Measurements from ENCODE around the gene ELK4.
A peak's percentile ranks its signal among the peaks of the same experiment; 100 is the strongest.

ELK4 gene

DNA sequence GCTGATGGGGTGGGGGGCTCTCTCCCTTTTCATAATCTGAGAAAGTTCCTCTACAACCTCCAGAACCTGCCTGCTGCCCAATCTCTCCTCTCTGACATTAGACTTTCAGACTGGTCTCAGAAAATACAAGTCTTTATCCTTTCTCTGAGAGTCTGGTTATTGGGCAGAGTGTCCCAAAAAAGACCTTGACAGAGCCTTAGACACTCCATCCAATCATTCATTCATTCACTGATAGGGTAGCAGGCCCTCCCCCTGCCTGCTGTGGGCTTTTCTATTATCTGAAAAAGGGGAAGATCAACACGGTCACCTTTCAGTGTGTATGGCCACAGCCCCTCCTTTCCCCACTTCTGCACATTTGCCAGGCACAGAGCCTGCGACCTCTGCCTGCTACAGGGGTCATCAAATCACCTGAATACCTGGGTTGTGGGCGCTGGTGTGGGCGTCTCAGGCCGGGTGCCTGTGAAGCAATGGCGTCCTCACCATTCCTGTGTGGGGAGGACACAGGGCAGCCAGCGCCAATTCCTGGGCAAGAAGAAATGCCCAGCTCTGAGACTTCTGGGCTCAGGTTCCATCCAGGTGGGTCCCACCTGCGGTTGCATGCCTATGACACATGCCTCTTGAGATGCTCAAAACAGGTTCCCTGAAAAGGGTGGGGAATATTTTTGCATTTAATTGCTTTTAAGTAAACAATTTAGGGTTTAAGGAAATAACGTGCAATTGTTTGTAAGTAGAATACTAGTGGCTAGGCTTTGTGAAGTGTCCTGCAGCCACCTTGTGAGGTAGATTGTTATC, 52.8 kb downstream of the ELK4 start:
- no peak for DNase-seq

DNA sequence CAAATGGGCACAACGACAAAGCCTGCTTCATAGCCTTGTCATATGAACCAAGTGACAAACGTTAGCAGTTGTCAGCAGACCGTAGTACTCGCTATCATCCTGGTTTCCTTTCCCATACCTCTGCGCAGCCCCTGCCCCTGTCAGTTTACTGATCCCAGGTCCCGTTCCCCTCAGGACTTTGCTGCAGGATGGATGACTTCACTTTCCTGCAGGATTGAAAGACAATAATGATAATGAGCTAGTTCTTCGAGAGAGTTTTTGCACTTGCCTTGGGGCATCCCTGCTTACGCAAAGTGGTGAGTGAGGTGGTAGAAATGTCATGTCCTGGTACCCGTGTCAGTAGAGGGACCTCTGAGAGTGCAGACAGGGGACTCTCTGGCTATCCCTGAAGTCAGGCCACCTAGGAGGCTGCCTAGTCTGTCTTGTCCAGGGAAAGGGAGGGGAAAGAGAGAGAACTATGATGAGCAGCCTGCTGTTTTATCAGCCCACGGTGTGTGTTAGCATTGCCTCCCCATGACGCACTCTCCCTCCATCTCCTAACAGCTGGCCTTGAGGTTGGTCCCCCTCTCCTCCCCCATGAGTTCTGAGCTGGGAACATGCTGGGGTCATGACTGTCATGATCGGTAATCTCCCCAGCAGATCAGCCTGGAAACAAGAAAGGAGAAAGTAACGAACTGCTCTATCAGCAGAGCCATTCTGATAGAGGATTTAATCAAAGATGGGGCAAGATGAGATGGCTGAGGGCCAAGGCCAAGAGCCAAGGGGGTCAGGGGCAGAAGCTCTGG, 53.7 kb downstream of the ELK4 start:
- DNase-seq, result no peak

DNA sequence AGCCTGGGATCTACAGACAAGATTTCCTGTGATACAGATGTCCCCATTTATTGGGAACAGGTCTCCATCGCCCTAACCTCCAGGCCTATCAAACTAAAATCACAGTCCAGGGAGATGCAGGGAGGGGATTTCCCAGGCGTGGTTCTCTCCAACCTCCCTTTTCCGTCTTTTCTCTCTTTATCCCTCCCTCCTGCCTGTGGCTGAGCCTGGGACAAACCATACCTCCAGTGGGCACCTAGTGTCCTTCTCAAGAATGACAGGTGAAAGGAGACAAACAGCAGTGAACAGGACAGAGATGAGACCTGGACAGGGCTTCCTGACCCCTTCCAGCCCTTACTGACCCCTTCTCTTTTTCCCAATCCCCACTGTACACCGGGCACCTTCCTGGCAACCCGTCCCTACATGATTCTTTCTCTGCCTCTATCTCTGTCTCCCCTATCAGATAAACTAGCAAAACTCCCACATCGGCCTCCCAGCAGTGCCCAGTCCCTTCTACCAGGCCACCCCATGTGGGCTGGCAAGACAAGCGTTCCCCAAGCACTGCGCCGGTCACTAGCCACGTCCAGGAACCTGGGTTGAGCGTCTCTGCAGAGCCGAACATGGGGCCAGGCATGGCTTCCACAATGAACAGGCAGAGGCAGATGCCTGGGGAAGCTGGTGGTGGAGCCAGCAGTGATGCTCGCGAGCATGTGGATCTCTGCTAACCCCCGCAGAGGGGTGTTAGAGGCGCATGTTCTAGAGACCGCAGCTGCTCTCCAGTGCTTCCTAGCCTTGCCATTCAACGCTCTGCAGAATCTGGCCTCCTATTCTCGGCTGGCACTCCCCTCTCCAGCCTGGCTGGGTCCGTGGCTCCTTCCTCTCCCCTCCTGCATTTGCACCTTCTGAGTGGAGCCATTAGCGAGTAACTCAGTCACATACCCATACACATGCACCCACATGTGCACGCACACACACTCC, 54.7 kb downstream of the ELK4 start:
- no peak for DNase-seq

DNA sequence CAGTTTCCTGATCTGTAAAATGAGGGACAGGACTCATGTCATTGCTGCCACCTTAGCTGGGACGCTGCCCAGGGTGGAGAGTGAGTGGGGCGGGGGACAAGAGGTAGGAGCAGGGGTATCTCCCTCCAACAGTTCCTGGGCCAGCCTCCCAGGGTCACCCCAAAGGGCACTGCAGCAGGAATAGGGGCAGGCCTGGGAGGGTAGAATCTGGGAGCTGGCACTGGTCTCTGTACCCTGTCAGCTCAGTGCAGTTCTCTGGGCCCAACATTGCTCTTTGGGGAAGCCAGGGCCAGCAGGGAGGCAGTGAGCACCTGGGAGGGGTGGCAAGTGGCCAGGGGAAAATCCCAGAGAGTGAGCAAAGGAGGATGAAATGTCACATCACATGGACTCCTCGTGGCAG, 55.8 kb downstream of the ELK4 start:
- no peak for DNase-seq

DNA sequence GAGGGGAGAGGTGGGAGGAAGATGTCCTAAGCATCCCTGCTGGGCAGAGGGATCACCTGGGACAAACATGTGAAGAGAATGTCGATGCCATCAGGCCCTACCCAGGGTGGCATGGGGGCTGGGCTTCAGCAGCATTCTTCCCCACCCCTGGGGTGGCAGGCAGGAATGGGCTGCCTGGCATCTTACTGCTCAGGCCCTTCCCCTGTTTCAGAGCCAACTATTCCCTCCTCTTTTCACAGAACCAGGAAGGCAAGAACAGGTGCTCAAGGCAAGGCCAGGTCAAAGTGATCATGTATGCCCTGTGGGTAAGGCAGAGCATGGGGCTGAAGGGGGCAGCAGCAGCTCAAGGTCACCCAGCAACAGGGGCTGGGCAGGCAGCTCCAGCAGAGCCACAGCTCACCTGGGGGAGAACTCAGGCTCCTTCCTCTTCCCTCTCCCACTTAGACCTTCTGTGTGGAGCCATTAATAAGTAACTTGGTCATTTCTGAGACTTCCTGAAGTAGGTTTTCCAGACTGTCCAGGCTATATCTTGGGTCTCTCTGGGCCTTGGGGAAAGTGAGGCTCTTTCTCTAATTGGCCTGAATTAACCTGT, 56.4 kb downstream of the ELK4 start:
- DNase-seq, result no peak

DNA sequence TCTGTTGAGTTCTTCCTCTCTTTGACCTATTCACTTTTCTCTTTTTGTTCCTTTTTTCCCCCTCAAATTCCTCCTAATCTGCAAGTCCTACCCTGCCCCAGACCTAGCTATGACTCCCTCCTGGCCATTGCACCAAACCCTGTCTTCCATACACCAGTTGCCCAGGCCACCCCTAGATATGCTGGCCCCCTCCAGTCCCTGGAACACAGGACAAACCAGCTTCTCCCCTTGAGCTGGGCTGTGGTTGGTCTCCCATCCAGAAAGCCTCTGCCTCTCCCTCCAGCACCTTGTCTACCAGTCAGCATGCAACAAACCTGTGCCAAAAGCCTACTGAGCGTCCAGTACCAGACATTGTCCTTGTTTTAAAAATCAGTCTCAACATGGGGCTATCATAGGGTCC, 59.4 kb downstream of the ELK4 start:
- DNase-seq, result no peak

DNA sequence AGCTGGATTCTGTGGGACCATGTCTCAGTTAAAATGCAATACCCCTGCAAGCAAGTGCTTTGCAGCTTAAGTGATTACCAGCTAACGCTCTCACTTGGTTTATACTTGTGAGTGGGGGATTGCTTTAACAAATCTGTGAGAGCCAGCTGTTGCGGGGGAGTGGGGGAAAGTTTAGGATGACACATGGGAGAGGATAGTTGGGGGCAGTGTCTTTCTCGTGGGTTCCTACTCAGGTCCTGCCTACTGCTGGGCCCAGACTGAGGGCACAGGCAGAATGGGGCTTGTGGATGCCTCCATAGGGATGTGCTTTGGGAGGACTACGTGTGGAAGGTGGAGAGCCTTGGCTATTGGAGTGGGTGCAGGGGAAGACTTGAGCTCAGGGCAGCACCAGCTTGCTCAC, 60.1 kb downstream of the ELK4 start:
- DNase-seq, result peak; percentile 41

DNA sequence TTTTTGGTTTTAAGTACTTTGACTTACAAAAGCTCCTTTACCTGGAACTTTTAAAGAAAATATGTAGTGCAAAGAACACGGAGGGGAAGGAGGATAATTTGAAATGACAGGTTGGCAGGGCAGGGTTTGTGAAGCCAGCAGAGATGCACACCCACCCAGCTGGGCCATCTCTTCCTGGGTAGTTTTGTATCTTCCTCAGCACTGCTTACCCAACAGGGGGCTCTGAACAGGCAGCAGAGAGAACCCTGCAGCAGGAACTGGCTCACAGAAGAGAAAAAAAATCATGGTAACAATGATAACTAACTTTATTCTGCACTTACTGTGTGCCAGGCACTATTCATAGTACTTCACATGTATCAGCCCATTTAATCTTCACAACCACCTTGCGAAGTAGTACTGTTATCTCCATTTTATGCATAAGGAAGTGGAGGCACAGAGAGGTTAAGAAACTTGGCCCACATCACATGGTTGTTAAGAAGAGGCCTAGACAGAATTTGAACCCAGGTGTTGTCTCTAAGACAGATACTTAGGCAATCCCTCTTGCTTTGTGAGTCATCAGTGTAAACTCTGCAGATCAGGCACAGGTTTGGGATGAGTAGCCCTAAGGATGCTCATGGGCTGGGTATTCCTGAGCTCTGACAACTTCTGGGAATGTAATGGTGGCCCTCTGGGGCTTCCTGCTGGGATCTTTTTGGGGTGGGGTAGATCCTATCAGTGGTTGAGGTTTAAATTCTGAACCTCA, 60.8 kb downstream of the ELK4 start:
- no peak for DNase-seq

DNA sequence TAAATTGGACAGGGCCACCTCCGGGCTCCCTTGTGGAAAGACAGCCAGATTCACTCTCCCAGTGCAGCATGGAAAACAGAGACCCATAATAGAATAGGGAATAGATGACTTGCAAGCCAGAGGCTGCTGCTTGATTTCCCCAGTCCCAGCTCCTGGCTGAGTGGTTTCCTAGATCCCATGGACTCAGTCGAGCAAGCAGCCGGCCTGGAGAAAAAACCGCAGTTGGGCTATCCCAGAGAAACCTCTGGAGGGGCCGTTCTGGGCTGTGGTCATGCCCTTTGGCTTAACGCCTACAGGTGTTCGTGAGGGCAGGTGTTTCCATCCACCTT, 61.7 kb downstream of the ELK4 start:
- no peak for DNase-seq

DNA sequence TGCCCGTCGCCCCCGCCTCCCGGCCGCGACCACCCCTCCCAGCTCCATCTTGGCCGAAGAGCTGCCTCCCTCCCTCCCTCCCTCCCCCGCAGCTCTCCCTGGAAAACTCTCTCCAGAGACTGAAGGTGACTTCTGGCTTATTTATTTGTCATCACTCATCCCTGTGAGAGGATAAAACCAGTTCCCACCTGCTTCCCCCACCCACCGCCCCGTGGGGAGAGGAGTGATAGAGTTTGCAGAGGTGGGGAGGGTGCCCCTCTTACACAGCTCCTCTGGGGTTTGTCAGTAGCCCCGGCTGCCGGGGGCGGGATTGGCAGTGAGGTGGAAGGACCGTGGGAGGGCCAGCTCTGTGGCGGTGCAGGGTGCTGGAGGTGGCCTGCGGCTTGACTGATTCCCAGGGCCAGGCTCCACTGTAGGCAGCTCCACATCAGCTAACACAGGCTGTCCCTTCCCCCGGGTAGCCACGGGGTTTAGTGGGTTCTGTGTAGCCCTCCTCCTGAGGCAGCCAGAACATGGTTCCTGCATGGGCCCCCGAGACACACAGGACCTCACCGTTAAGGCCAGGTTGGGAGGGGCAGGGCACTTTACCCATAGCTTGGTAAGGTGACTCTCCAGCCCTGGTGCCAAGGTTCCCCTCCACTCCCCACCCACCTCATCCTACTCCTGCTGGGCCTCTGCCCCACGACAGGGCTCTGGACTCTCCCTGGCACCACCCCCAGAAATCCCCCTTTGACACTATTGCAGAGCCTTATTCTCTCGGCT, 62.2 kb downstream of the ELK4 start:
- DNase-seq, result no peak

DNA sequence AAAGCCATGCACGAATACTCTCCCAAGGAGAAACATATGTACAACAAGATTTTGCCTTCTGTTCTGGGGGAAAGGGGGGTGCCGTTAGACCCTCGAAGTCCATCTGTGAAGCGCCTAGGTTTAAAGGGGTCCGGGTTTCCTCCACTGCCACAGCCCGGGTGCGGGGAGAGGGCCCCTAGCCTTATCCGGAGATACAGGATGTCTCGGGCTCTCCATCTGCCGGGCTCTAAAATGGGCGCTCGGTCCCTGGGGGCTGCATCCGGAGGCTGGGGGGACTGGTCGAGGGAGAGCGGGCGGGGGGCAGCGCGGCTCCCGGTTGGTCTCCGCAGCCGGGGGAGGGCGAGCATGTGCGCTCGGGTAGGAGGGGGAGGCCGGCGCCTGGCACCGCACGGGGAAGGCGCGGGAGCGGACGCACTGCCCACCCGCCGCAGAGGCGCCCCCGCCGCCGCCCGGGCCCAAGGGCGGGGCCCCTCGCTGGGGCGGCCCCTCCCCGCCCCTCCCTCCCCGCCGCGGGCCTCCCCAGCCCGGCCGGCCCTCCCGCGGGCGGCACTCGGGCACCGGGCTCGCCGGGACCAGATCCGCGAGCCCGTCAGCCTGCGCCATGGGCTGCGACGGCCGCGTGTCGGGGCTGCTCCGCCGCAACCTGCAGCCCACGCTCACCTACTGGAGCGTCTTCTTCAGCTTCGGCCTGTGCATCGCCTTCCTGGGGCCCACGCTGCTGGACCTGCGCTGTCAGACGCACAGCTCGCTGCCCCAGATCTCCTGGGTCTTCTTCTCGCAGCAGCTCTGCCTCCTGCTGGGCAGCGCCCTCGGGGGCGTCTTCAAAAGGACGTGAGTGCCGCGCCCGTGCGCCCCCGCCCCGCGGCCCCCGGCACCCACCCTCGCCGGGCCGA, 63.1 kb downstream of the ELK4 start:
- no peak for DNase-seq

DNA sequence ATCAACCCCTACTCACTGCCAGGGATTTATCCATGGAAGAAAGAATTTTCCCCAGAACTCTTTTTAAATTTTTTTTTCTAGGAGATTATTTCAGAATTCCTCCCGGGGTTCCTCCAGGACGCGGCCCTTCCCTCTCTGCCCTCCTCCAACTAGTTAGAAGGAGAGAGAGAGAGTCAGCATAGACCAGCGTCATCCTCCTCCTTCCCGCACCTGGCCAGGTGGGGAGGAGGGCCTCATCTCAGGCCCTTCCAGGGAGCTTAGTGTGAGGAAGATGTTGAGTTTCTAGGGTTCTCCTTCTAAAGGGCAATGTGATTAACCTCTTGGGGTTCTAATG, 63.7 kb downstream of the ELK4 start:
- DNase-seq, result no peak

DNA sequence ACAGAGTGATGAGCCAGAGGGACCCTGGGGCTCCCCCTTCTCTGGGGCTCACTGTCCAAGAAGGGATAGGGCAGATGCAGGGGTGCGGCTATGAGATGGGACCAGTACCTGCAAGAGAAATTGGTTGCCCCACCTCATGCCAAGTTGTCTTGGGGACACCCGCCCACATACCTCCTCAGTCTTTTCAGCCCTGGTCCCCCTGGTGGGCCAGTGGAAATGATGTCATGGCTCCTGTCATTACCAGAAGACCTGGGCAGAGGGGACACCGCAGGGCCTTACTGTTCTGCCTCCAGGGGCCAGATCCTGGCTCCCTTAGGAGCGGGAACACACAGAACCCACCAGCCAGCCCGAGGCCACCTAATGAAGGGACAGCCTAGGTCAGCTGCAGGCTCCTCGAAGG, 64.1 kb downstream of the ELK4 start:
- no peak for DNase-seq

DNA sequence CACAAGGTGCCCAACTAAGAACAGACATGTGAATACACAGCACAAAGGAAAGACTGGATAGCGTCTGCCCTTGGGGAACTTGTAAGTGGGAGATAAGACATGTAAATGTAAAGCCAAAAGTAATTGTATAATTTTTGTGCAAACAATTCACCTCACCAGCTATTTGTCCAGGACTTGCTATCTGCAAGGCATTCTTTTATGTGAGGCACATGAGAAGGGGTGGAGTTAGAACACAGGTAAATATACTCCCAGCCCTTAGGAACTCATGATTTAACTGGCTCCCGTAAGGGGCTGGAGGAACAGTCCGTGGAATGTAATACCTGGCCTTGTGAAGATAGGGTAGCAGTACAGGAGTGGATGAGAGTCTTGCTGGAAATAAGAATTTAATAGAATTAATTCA, 66.0 kb downstream of the ELK4 start:
- DNase-seq, result no peak

DNA sequence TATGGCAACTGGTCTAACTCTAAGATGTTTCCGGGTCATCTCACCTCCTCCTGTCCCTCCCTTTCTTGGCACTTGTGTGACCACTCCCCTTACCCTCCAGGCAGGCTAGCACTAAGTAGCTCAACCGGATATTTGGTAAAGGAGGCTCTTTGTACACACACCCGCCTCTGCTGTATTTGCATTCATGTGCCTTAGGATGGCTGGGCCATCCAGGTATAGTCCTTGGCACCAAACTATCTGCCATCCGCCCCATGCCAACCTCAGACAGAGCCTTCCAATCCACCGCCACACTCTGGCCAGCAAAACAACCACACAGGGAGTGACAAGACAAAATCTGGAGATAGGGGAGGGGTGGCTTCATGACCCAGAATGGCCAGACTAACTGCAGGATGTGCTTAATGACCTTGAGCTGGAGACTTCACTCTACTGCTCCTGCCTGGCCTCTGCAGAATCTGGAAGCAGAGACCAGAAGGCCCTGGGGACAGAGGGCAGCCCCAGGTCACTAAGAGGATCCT, 67.8 kb downstream of the ELK4 start:
- DNase-seq, result no peak

DNA sequence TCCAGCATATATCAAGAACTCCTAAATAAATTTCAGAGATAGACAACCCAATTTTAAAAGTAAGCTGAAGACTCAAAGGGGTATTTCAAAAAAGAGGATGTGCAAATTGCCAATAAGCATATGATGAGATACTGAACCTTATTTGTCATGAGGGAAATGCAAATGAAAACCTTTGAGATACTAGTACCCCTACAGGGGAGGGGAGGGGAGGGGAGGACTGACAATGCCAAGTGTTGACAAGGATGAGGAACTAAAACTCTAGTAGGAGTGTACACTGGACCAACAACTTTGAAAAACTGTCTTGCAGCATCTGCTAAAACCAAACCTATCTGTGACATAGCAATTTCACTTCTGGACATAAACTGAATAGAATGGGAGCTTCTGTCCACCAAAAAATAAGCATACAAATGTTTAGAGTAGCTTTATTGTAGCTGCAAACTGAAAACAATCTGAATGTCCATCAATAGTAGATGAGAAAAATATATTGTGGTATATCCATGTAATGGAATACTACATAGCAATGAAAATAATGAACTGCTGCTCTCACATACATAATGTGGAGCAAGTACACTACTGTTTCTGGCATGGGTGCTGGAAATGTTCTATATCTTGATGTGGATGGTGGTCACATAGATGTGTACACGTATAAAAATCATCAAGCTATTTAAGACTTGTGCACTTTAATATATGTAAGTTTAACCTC, 70.2 kb downstream of the ELK4 start:
- no peak for DNase-seq
